CD14-positive monocyte (primary cell): ENCODE data around the gene PARD6B. TPM values are rescaled to one million over a fixed set of nuclear protein-coding genes. Genes with fewer than 3 reads are reported as not detected.
"Not testable (repeated sequence)": the region's sequence is repeated elsewhere in the genome, so short reads cannot be mapped to it uniquely, and the experiment has no call there.

Source experiments
- DNase-seq, 3 donors: peaks; one replicate each; pipeline ENCODE4 v3.0.0-alpha.2; 2011 to 2022
- H2AFZ ChIP-seq: 2 replicates; pipeline ENCODE4 v1.6.0; 2012; ENCODE audit warnings: mild to moderate bottlenecking, low read depth, low read length, inconsistent platforms; ENCODE audit not compliant: insufficient read depth, poor library complexity, severe bottlenecking
- H3K27ac ChIP-seq, 2 donors: 1 replicate in 1 of 2; 2 replicates in 1 of 2; pipeline ENCODE4 v1.5.1; 2012 to 2013; ENCODE audit warnings: low read length in 2 of 2, control low read depth in 1 of 2, inconsistent platforms in 1 of 2, low read depth in 1 of 2, mild to moderate bottlenecking in 1 of 2
- H3K27me3 ChIP-seq, 2 donors: one replicate each; pipeline versions ENCODE4 v1.6.0 to v1.6.1; 2011 to 2013; ENCODE audit warnings: low read length in 2 of 2; ENCODE audit not compliant: control insufficient read depth in 2 of 2, insufficient read depth in 2 of 2
- H3K36me3 ChIP-seq, 2 donors: replicated peaks in 1 of 2; 1 replicate in 1 of 2; 2 replicates in 1 of 2; pipeline versions ENCODE4 v1.5.1 to v1.6.1; 2012 to 2013; ENCODE audit warnings: low read length in 2 of 2, control low read depth in 1 of 2, inconsistent platforms in 1 of 2, mild to moderate bottlenecking in 1 of 2; ENCODE audit not compliant: insufficient read depth in 2 of 2, control insufficient read depth in 1 of 2
- H3K4me1 ChIP-seq, 2 donors: 1 replicate in 1 of 2; 2 replicates in 1 of 2; pipeline versions ENCODE4 v1.5.1 to v1.6.1; 2012 to 2013; ENCODE audit warnings: low read length in 2 of 2, control low read depth in 1 of 2, inconsistent platforms in 1 of 2, mild to moderate bottlenecking in 1 of 2, moderate library complexity in 1 of 2; ENCODE audit not compliant: insufficient read depth in 2 of 2, control insufficient read depth in 1 of 2
- H3K4me2 ChIP-seq: replicated peaks from 2 replicates; pipeline ENCODE3; 2012; ENCODE audit warnings: low read length, moderate library complexity, mild to moderate bottlenecking; ENCODE audit not compliant: poor library complexity, severe bottlenecking; ENCODE audit errors: extremely low read depth
- H3K4me3 ChIP-seq, 3 experiments: fragments of 200-600 bp in 1 of 3; sonication (generic) in 1 of 3; replicated peaks in 1 of 3; 1 replicate in 2 of 3; 2 replicates in 1 of 3; pipeline ENCODE4 v1.5.1; 2011 to 2013; ENCODE audit warnings: low read length in 3 of 3, mild to moderate bottlenecking in 3 of 3, control low read depth in 2 of 3, low read depth in 2 of 3, inconsistent platforms in 1 of 3, moderate library complexity in 1 of 3
- H3K79me2 ChIP-seq: 2 replicates; pipeline ENCODE4 v1.6.0; 2012; ENCODE audit warnings: mild to moderate bottlenecking, control low read depth, inconsistent platforms, low read length, moderate library complexity; ENCODE audit not compliant: insufficient read depth
- H3K9ac ChIP-seq: 2 replicates; pipeline ENCODE4 v1.6.0; 2017; ENCODE audit warnings: low read length, mild to moderate bottlenecking; ENCODE audit not compliant: insufficient read depth, poor library complexity, severe bottlenecking
- H3K9me3 ChIP-seq, 2 donors: replicated peaks in 1 of 2; 1 replicate in 1 of 2; 2 replicates in 1 of 2; pipeline versions ENCODE4 v1.5.1 to v1.6.1; 2012 to 2013; ENCODE audit warnings: low read length in 2 of 2, control low read depth in 1 of 2; ENCODE audit not compliant: control insufficient read depth in 1 of 2, insufficient read depth in 1 of 2
- H4K20me1 ChIP-seq: 2 replicates; pipeline ENCODE4 v1.6.0; 2012; ENCODE audit warnings: mild to moderate bottlenecking, low read length, control low read depth, moderate library complexity; ENCODE audit not compliant: insufficient read depth
- H3K27ac Mint-ChIP-seq, 7 donors: one replicate each; pipeline ENCODE4 v1.8.0; 2020; ENCODE audit warnings: mild to moderate bottlenecking in 7 of 7, mixed read lengths in 7 of 7, moderate library complexity in 6 of 7, inconsistent platforms in 2 of 7
- H3K27me3 Mint-ChIP-seq, 3 donors: one replicate each; pipeline ENCODE4 v1.8.0; 2021 to 2022; ENCODE audit warnings: low read depth in 3 of 3, mild to moderate bottlenecking in 3 of 3, mixed read lengths in 3 of 3, moderate library complexity in 3 of 3, inconsistent platforms in 1 of 3
- H3K36me3 Mint-ChIP-seq, 2 donors: one replicate each; pipeline ENCODE4 v1.8.0; 2020; ENCODE audit warnings: mixed read lengths in 2 of 2, inconsistent platforms in 1 of 2, mild to moderate bottlenecking in 1 of 2
- H3K4me1 Mint-ChIP-seq: one replicate; pipeline ENCODE4 v1.8.0; 2020; ENCODE audit warnings: mild to moderate bottlenecking, mixed read lengths
- H3K4me3 Mint-ChIP-seq, 2 donors: one replicate each; pipeline ENCODE4 v1.8.0; 2020; ENCODE audit warnings: mild to moderate bottlenecking in 2 of 2, mixed read lengths in 2 of 2, moderate library complexity in 1 of 2
- H3K9me3 Mint-ChIP-seq, 7 donors: one replicate each; pipeline ENCODE4 v1.8.0; 2020 to 2022; ENCODE audit warnings: mixed read lengths in 7 of 7, mild to moderate bottlenecking in 6 of 7, moderate library complexity in 6 of 7, inconsistent platforms in 2 of 7
- WGBS: methylation state at CpG from one replicate; pipeline ENCODE4 v1.1.5; 2013; ENCODE audit warnings: missing lambda C conversion rate; ENCODE audit not compliant: insufficient coverage; 5-methylcytosine and 5-hydroxymethylcytosine counted together
- intact Hi-C, 2 donors: fragments of 100-400 bp; cut with micrococcal nuclease; formaldehyde crosslinking; loops; one replicate each; pipeline versions ENCODE4 v1.15.0 to v1.15.1; 2023
- polyA plus RNA-seq, 3 donors: library from polyadenylated mRNA; depleted of rRNA in 1 of 3; unstranded in 2 of 3; stranded (reverse) in 1 of 3; fragments of 300-500 nt in 2 of 3; fragments of >200 nt in 1 of 3; fragmentation: Illumina TruSeq in 2 of 3; gene quantifications; 1 replicate in 2 of 3; 2 replicates in 1 of 3; pipeline ENCODE4 v1.2.3, GENCODE V29; 2012 to 2021
- TF ChIP-seq, protein P1 (sequence below): fragments of 200-600 bp; IDR thresholded peaks from one replicate; pipeline ENCODE4 v1.8.0; 2022; ENCODE audit warnings: antibody characterized with exemption, mild to moderate bottlenecking

Gene PARD6B
- polyA plus RNA-seq, 3 donors: 0.04 to 0.13 (median 0.13) TPM

DNA sequence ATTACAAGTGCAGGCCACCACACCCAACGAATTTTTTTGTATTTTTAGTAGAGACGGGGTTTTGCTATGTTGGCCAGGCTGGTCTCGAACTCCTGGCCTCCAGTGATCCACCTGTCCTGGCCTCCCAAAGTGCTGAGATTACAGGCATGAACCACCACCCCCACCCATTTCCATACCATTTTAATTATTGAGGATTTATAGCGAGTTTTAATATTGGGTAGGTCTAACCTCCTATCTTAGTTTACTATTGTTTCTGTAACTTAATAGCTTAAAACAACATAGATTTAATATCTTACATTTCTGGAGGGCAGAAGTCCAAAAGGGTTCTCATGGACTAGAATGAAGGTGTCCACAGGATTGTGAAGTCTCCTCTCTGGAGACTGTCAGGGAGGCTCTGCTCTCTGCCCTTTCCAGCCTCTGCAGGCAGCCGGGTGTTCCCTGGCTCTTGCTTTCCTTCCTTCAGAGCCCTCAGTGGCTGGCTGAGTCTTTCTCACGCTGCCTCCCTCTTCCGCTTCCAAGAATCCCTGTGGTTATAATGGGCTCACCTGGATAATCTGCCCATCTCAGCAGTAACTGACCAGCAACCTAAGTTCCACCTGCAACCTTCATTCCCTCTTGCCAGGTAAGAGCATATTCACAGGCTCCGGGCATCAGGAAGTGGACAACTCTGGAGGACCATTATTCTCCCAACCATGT is 44.9 kb downstream of the PARD6B start:
- Histone ChIP-seq H3K27ac (no peak overlapping the region), H2AFZ (no peak overlapping the region), H3K4me2 (no peak overlapping the region), H4K20me1 (no peaks in the 10 kb centered on the region), H3K4me3 (no peak overlapping the region), H3K4me1 (no peaks in the 10 kb centered on the region), H3K36me3 (no peaks in the 10 kb centered on the region), H3K79me2 (no peaks in the 10 kb centered on the region), H3K9ac (no peak overlapping the region), H3K27me3 (no peaks in the 10 kb centered on the region), H3K9me3 (no peaks in the 10 kb centered on the region)
- Mint-ChIP-seq H3K27me3 (peaks cover 5 to 8% (median 6%) of the 10 kb centered on the region in 3 donors), H3K36me3 (no peaks in the 10 kb centered on the region), H3K4me3 (no peak overlapping the region), H3K4me1 (no peaks in the 10 kb centered on the region), H3K27ac (no peak overlapping the region), H3K9me3 (no peaks in the 10 kb centered on the region)
- DNase-seq: no peak
- intact Hi-C loops: no loop called here
- TF ChIP-seq, protein P1, sequence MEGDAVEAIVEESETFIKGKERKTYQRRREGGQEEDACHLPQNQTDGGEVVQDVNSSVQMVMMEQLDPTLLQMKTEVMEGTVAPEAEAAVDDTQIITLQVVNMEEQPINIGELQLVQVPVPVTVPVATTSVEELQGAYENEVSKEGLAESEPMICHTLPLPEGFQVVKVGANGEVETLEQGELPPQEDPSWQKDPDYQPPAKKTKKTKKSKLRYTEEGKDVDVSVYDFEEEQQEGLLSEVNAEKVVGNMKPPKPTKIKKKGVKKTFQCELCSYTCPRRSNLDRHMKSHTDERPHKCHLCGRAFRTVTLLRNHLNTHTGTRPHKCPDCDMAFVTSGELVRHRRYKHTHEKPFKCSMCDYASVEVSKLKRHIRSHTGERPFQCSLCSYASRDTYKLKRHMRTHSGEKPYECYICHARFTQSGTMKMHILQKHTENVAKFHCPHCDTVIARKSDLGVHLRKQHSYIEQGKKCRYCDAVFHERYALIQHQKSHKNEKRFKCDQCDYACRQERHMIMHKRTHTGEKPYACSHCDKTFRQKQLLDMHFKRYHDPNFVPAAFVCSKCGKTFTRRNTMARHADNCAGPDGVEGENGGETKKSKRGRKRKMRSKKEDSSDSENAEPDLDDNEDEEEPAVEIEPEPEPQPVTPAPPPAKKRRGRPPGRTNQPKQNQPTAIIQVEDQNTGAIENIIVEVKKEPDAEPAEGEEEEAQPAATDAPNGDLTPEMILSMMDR: no peak
- 86% methylated on average over 2 of the region's 8 CpGs for WGBS

DNA sequence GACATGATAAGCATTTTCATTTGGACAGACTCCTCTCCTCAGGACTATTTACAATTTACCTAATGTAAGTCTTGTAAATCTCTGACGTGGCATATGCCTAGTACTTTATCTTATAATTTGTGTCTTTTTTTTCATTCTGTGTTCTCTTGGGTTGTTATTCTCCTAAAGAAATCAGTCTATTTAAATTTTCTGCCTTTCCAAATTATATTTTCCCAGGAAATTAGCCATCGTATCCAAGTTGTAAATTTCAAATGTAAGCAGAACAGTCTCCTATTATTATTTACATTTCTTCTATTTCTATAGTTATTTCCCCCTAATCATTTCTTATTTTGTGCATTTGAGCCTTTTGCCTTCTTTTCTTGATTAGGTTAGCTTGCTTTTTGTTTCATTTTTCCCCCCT is 46.0 kb downstream of the PARD6B start:
- no peak for DNase-seq
- H3K79me2 ChIP-seq: no peaks in the 10 kb centered on the region
- no peak overlapping the region for H3K4me3 Mint-ChIP-seq
- H3K27ac ChIP-seq: no peak overlapping the region
- H3K4me1 Mint-ChIP-seq: no peaks in the 10 kb centered on the region
- H3K4me3 ChIP-seq: no peak overlapping the region
- H3K9ac ChIP-seq: no peak overlapping the region
- no peaks in the 10 kb centered on the region for H3K27me3 ChIP-seq
- no peak overlapping the region for H3K4me2 ChIP-seq
- intact Hi-C loops: no loop called here
- H3K4me1 ChIP-seq: no peaks in the 10 kb centered on the region
- TF ChIP-seq, protein P1: no peak
- H4K20me1 ChIP-seq: no peaks in the 10 kb centered on the region
- no peaks in the 10 kb centered on the region for H3K9me3 ChIP-seq
- H3K36me3 ChIP-seq: no peaks in the 10 kb centered on the region
- H3K36me3 Mint-ChIP-seq: no peaks in the 10 kb centered on the region
- peaks cover 5 to 8% (median 6%) of the 10 kb centered on the region in 3 donors for H3K27me3 Mint-ChIP-seq
- no CpG with 5 or more reads among the region's 2 CpGs for WGBS
- H2AFZ ChIP-seq: no peak overlapping the region
- no peaks in the 10 kb centered on the region for H3K9me3 Mint-ChIP-seq
- no peak overlapping the region for H3K27ac Mint-ChIP-seq

DNA sequence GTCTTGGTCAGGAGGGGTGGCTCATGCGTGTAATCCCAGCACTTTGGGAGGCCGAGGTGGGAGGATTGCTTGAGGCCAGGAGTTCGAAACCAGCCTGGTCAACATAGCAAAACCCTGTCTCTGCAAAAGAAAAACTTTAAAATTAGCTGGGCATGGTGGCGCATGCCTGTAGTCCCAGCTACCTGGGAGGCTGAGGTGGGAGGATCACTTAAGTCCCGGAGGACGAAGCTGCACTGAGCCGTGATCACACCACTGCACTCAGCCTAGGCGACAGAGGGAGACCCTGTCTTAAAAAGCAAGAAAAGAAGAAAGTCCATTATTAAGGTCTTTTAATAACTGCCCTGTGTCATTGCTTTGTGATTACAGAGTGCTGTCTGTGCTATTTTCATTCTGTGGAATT is 47.6 kb downstream of the PARD6B start:
- H3K4me1 Mint-ChIP-seq, intact Hi-C loops, H3K36me3 Mint-ChIP-seq, H3K4me3 ChIP-seq, H3K9ac ChIP-seq, H3K79me2 ChIP-seq, H3K27ac ChIP-seq, H3K9me3 Mint-ChIP-seq, H3K4me2 ChIP-seq, H3K36me3 ChIP-seq, H4K20me1 ChIP-seq, H3K27me3 ChIP-seq, H3K9me3 ChIP-seq, H3K27me3 Mint-ChIP-seq, H3K4me3 Mint-ChIP-seq, H2AFZ ChIP-seq, H3K4me1 ChIP-seq, H3K27ac Mint-ChIP-seq, DNase-seq: not testable (repeated sequence)
- WGBS: 100% methylated on average over 3 of the region's 8 CpGs
